GM23248 (cell line): ENCODE data around the gene IGFLR1. TPM values are rescaled to one million over a fixed set of nuclear protein-coding genes. Genes with fewer than 3 reads are reported as not detected.
A peak's percentile ranks its signal among the peaks of the same experiment; 100 is the strongest.

Experiments
- DNase-seq: peaks from one replicate; pipeline ENCODE4 v3.0.0-alpha.2; 2015
- H2AFZ ChIP-seq: fragments of 200-600 bp; sonication (generic); 2 replicates; pipeline ENCODE4 v1.6.1; 2016; ENCODE audit warnings: antibody characterized with exemption
- H3F3A ChIP-seq: fragments of 200-600 bp; sonication (generic); 2 replicates; pipeline ENCODE4 v1.6.1; 2016; ENCODE audit warnings: mild to moderate bottlenecking, antibody characterized with exemption, mixed run types; ENCODE audit not compliant: insufficient read depth
- H3K27ac ChIP-seq: fragments of 200-600 bp; sonication (generic); 2 replicates; pipeline ENCODE4 v1.5.1; 2016; ENCODE audit warnings: mild to moderate bottlenecking
- H3K27me3 ChIP-seq: fragments of 200-600 bp; sonication (generic); replicated peaks from 2 replicates; pipeline ENCODE4 v1.6.1; 2016; ENCODE audit warnings: mild to moderate bottlenecking; ENCODE audit not compliant: insufficient read depth
- H3K36me3 ChIP-seq: fragments of 200-600 bp; sonication (generic); 2 replicates; pipeline ENCODE4 v1.6.1; 2016; ENCODE audit warnings: low read depth, mild to moderate bottlenecking
- H3K4me1 ChIP-seq: fragments of 200-600 bp; sonication (generic); 2 replicates; pipeline ENCODE4 v1.6.1; 2016; ENCODE audit warnings: mild to moderate bottlenecking; ENCODE audit not compliant: insufficient read depth
- H3K4me2 ChIP-seq: fragments of 200-600 bp; sonication (generic); one replicate; pipeline ENCODE4 v1.6.1; 2016; ENCODE audit warnings: mild to moderate bottlenecking; ENCODE audit not compliant: unreplicated experiment
- H3K4me3 ChIP-seq: fragments of 200-600 bp; sonication (generic); 2 replicates; pipeline ENCODE4 v1.5.1; 2016; ENCODE audit warnings: mild to moderate bottlenecking
- H3K79me2 ChIP-seq: fragments of 200-600 bp; sonication (generic); 2 replicates; pipeline ENCODE4 v1.6.1; 2016; ENCODE audit warnings: mild to moderate bottlenecking; ENCODE audit not compliant: insufficient read depth
- H3K9ac ChIP-seq: fragments of 200-600 bp; sonication (generic); 2 replicates; pipeline ENCODE4 v1.6.1; 2016; ENCODE audit warnings: mild to moderate bottlenecking
- H3K9me2 ChIP-seq: fragments of 200-600 bp; sonication (generic); 2 replicates; pipeline ENCODE4 v1.6.1; 2016; ENCODE audit warnings: mixed run types, mild to moderate bottlenecking, moderate library complexity; ENCODE audit not compliant: insufficient read depth
- H3K9me3 ChIP-seq: fragments of 200-600 bp; sonication (generic); one replicate; pipeline ENCODE4 v1.6.1; 2017; ENCODE audit warnings: low read depth
- H4K20me1 ChIP-seq: fragments of 200-600 bp; sonication (generic); 2 replicates; pipeline ENCODE4 v1.6.0; 2016; ENCODE audit not compliant: insufficient read depth
- EZH2 ChIP-seq: fragments of 200-600 bp; sonication (generic); IDR thresholded peaks from 2 replicates; pipeline ENCODE4 v1.6.1; 2018; ENCODE audit warnings: antibody characterized with exemption, mild to moderate bottlenecking; ENCODE audit not compliant: insufficient read depth, poor library complexity, severe bottlenecking
- EZH2phosphoT487 ChIP-seq: fragments of 200-600 bp; sonication (generic); IDR thresholded peaks from 2 replicates; pipeline ENCODE4 v1.6.1; 2018; ENCODE audit warnings: antibody characterized with exemption, moderate library complexity, mild to moderate bottlenecking, low read depth; ENCODE audit not compliant: insufficient read depth
- WGBS, 2 experiments: methylation state at CpG; one replicate each; pipeline ENCODE4 v1.1.6; 2015 to 2017; ENCODE audit warnings: low lambda C conversion rate in 2 of 2, low coverage in 1 of 2; ENCODE audit errors: missing lambda C conversion rate in 2 of 2; 5-methylcytosine and 5-hydroxymethylcytosine counted together
- in situ Hi-C: fragments of 300-500 bp; cut with MboI; formaldehyde crosslinking; loops from 2 replicates; pipeline ENCODE4 v1.15.0; 2020
- polyA plus RNA-seq: library from polyadenylated mRNA; unstranded; fragments of >200 nt; fragmentation: Nextera tagmentation; extraction: Ambion mirVana; gene quantifications from 2 replicates; pipeline ENCODE4 v1.2.1, GENCODE V29; 2016
- total RNA-seq: library from RNA; depleted of rRNA; stranded (reverse); fragments of >200 nt; shearing (Covaris generic); gene quantifications from 2 replicates; pipeline ENCODE4 v1.2.3, GENCODE V29; 2014

Gene IGFLR1
- total and polyA plus RNA-seq, 2 experiments from 2014 or later: 1.4 to 3.2 TPM

DNA sequence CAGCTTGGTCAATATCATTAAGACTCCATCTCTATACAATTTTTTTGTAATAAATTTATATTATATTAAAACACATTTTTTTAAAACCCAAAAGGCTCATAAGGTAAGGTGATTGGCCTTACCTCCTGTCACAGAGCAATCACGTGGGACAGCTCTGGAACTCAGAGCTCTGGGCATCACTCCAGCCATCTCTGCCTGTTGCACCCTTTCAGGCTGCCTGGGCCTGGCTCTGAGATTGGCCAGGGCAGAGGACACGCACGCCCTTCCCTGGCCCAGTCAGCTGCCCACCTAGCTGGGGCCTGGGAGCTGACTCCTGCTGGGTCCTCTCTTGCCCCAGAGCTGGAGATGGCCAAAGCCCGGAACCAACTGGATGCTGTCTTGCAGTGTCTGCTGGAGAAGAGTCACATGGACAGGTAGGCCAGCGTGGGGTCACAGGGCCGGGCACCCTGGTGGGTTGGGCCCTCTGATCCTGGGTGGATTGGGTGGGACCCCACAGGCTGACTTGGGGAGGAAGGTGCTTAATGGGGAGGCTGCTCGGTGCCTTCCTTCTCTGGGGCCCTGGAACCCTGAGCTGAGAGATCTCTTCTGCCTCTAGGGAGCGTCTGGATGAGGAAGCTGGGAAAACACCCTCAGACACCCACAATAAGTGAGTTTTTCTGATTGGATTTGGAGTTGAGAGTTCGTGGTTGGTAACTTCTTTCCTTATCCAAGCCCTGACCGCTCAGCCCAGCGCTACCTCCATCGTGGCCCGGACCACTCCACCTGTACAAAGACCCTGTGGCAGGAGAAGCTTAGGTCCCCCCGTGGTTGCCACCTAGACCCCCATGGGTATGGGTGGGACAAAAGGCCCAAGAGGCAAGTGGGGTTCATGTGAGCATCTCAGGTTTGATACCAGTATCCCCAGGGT is 9.8 kb upstream of the IGFLR1 start:
- Histone ChIP-seq H3K27ac (no peak overlapping the region), H3K9me2 (no peaks in the 10 kb centered on the region), H4K20me1 (no peaks in the 10 kb centered on the region), H3K79me2 (peaks cover 35% of the 10 kb centered on the region), H3K27me3 (no peaks in the 10 kb centered on the region), H3K36me3 (no peaks in the 10 kb centered on the region), H3K4me2 (no peak overlapping the region), H2AFZ (no peak overlapping the region), H3K9me3 (no peaks in the 10 kb centered on the region), H3F3A (peaks cover 2% of the 10 kb centered on the region; the same call in 1 of the 2 replicates), H3K4me1 (peaks cover 22% of the 10 kb centered on the region), H3K4me3 (no peak overlapping the region), H3K9ac (no peak overlapping the region)
- 90 to 92% methylated on average over 13 to 14 of the region's 14 CpGs for WGBS, 2 experiments
- TF ChIP-seq EZH2 (no peak), EZH2phosphoT487 (no peak)
- in situ Hi-C loops: no loop called here
- no peak for DNase-seq

DNA sequence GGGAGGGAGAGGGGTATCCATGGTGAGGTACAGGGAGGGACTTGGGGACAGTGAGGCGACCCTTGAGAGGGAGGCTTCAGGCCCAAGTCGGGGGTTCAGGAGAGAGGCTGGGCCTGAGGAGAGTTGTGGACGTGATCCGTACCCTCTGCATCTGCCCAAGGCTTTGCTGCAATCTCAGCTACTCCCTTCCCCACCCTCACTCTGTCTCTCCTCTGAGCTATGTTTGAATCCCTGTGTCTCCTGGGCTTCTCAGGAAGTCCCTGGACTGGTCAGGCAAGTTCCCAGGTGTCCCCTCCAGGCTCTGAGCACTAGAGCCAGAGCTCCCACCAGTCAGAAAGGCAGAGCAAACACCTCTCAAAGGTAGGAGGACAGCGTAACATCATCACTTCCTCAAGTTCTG is 7.9 kb upstream of the IGFLR1 start:
- Histone ChIP-seq H3K9me3 (no peaks in the 10 kb centered on the region), H2AFZ (no peak overlapping the region), H4K20me1 (no peaks in the 10 kb centered on the region), H3K79me2 (peaks cover 52% of the 10 kb centered on the region), H3K27me3 (no peaks in the 10 kb centered on the region), H3K9ac (peak overlapping the region; percentile 92), H3K4me3 (no peak overlapping the region), H3K4me2 (peak overlapping the region; percentile 99), H3F3A (no peaks in the 10 kb centered on the region), H3K36me3 (no peaks in the 10 kb centered on the region), H3K9me2 (no peaks in the 10 kb centered on the region), H3K4me1 (peaks cover 24% of the 10 kb centered on the region; the same call in 1 of the 2 replicates), H3K27ac (no peak overlapping the region)
- no peak for DNase-seq
- in situ Hi-C loops: no loop called here
- TF ChIP-seq EZH2: no peak
- TF ChIP-seq EZH2phosphoT487: no peak
- WGBS, 2 experiments: 85 to 95% methylated on average over 3 to 5 of the region's 5 CpGs

DNA sequence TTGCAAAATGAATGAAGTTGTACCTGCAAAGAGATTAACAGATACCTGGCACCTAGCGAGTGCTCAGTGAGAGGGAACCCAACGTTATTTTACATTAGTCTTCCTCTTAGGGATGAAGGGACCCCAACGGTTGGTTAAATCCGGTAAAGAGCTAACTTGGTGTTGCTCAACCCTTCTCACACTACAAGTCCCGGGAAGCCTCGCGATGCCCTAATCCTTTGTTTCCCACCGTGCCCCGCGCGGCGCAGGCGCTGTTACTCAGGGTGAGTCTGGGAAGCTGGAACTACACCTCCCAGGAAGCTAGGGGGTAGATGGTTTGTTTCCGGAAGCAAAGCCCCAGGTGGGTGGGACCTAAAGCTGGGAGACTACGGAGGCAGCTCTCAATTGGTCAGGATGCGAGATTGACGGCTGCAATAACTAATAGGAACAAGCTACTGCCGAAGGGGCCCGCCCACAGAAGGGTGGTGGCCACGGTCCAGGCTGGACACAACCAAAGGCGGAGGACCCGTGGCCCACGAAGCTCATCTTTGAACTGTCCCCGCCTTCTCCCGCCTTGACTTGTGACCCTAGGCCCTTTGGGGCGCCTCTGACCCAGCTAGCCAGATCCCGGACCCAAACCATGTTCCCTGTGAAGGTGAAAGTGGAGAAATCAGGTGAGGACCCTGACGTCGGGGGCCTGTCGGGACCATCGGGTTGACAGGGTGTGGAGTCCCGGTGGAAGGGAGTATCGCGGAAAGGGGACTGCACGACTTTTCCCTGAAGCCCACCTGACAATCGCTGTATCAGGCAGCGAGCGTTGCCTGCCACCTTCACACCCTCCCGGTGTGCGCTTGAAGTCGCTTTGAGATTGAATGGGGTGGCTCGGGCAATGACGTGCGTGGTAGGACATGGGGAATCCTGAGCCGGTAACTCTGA is 6.1 kb upstream of the IGFLR1 start, which contains the start of gene LIN37:
LIN37 (plus strand) TSS at position 471 of the 915 bp plus-strand sequence; CDS start at position 620, 149 bp downstream.
- peak within 1 kb of the TSS; percentile 92 for H3K9ac ChIP-seq
- TF ChIP-seq EZH2phosphoT487 (no peak), EZH2 (no peak)
- peaks cover 21% of the 10 kb centered on the region; the same call in 1 of the 2 replicates for H3K4me1 ChIP-seq
- DNase-seq: peak; percentile 100
- peak within 1 kb of the TSS; percentile 90 for H2AFZ ChIP-seq
- peak within 1 kb of the TSS; percentile 99 for H3K4me3 ChIP-seq
- no peaks in the 10 kb centered on the region for H3K27me3 ChIP-seq
- no peaks in the 10 kb centered on the region for H4K20me1 ChIP-seq
- H3K4me2 ChIP-seq: peak within 1 kb of the TSS; percentile 99
- H3F3A ChIP-seq: no peaks in the 10 kb centered on the region
- no peaks in the 10 kb centered on the region for H3K9me2 ChIP-seq
- no peaks in the 10 kb centered on the region for H3K36me3 ChIP-seq
- H3K9me3 ChIP-seq: no peaks in the 10 kb centered on the region
- peak within 1 kb of the TSS; percentile 49 for H3K27ac ChIP-seq
- 1 to 2% methylated on average over 45 of the region's 45 CpGs for WGBS, 2 experiments
- in situ Hi-C loops: no loop called here
- H3K79me2 ChIP-seq: peaks cover 59% of the 10 kb centered on the region

DNA sequence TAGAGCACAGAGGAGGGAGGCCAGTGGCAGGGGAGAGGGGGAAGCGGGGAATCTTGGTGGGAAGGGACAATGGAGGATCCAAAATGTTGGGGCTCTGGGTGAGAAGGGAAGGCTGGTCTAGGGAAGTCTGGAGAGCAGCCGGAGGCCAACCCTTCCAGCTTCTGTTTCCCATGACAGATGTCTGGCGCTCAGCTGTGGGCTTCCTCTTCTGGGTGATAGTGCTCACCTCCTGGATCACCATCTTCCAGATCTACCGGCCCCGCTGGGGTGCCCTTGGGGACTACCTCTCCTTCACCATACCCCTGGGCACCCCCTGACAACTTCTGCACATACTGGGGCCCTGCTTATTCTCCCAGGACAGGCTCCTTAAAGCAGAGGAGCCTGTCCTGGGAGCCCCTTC is 4.3 kb upstream of the IGFLR1 start:
- peak overlapping the region; percentile 98 for H3K4me3 ChIP-seq
- H3K79me2 ChIP-seq: peaks cover 59% of the 10 kb centered on the region
- H3K27me3 ChIP-seq: no peaks in the 10 kb centered on the region
- WGBS, 2 experiments: 75 to 76% methylated on average over 5 of the region's 5 CpGs
- in situ Hi-C loops: no loop called here
- no peak overlapping the region for H2AFZ ChIP-seq
- H3K36me3 ChIP-seq: no peaks in the 10 kb centered on the region
- no peaks in the 10 kb centered on the region for H3K9me3 ChIP-seq
- peak overlapping the region; percentile 100 for H3K9ac ChIP-seq
- H3F3A ChIP-seq: no peaks in the 10 kb centered on the region
- DNase-seq: no peak
- peak overlapping the region; percentile 85 for H3K4me2 ChIP-seq
- H3K27ac ChIP-seq: 0 out of 2 replicates have a peak overlapping the region, but pooled peaks have one; percentile 100
- H3K4me1 ChIP-seq: peaks cover 21% of the 10 kb centered on the region; the same call in 1 of the 2 replicates
- TF ChIP-seq EZH2phosphoT487 (no peak), EZH2 (no peak)
- no peaks in the 10 kb centered on the region for H3K9me2 ChIP-seq
- H4K20me1 ChIP-seq: no peaks in the 10 kb centered on the region
